GM19025 (cell line): ENCODE results near the gene LMX1B.

Source experiments
- ATAC-seq: cut with Tn5 transposase; IDR thresholded peaks from one replicate; pipeline ENCODE4 v1.9.1; 2021; ENCODE audit warnings: mild to moderate bottlenecking, low read depth, moderate library complexity; ENCODE audit not compliant: unreplicated experiment

Gene LMX1B

GRCh38 chr9:126630458-126631237 lies 16.9 kb downstream of the LMX1B start:
- ATAC-seq = no peak

GRCh38 chr9:126631254-126631653 lies 17.5 kb downstream of the LMX1B start:
- no peak for ATAC-seq

DNA sequence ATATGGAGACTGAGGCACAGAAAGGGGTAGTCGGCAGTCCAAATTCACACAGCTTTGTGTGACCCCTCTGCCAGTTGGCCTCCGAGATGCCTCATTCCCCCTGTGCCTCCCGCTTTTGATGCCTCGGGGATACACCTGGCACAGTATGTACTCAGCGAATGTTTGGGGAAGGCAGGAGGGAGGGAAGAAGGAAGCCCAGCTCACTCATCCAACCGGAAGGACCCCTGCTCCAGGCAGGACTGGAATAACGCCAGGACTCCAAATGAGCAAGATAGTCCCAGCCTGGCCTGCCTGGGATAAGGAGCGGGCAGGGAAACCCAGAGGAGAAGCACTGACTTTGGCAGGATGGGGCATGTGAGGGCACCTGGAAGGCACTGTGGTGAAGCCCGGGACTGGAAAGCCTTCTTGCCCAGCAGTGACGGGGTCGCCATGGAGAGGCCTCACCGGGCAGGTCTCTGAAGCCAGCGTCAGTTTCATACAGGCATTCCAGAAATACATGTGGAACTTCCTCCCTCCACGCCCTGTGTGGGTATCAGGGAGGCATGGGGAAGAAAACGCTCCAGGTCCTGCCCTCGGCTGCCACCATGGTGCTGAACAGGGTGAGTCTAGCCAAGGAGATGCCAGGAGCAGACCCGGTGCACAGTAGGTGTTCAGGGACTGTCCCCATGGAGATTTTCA lies 20.3 kb downstream of the LMX1B start:
- ATAC-seq = no peak

GRCh38 chr9:126635061-126635460 lies 21.3 kb downstream of the LMX1B start:
- ATAC-seq = no peak

DNA sequence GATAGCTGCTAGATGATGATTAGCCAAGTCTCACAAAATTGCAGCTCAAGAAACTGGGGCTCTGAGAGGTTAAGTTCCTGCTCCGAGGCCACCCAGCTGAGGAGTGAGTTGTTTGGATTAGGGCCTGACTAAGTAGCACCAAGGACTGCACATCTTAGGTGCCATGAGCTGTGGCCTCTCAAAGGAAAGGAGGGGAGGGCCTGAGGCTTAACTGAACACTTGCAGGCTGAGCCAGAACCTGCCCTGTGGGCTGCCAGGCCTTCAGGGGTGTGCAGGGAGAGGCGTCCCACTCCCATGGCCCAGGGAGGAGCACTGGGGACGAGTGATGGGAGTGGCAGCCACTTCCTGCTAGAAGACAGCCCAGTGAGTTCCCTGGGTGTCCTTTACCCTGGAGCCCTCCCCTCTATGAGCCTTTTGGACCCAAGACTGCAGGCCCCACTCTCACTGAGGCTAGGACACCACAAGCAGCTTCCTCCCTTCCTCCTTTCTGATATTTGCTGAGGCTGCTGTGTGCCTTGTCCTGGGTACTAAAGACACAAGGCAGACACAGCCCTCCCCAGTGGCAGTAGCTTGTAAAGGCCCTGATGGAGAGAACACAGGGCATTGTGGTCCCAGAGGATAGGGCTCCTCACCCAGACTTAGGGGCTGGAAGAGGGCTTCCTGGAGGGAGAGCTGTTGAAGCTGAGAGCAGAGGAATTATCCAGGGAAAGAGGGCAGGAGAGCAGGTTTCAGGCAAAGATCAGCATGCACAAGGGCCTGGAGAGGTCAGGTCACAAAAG lies 22.1 kb downstream of the LMX1B start:
- ATAC-seq = no peak

- no peak for ATAC-seq
These were observed 23.5 kb downstream of the LMX1B start for GRCh38 chr9:126636983-126637798.

DNA sequence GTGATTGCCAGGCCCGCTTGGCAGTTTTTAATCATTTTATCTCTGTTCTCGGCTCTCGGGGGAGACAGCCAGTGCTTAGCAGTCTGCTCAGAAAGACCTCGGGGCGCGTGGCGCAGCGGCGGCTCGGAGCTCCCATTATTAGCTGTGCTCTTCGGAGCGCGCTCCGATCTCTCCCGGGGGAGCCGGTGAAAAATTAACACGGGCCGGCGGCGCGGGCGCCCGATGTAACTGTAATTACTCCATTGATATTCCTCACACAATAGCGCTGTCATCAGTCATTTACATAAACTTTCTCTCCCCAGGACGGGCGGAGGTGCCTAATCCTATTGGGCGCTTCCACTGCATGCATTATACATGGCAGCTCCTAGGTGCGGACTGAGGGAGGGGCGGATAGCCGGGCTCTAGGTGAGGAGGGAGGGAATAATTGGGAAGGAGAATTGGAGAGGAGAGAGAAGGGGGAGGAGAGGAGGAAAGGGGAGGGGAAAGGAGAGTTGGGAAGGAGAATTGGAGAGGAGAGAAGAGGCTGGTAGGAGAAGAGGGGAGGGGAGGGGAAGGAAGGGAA lies 24.9 kb downstream of the LMX1B start:
- no peak for ATAC-seq

- ATAC-seq = no peak
These were observed 25.7 kb downstream of the LMX1B start for GRCh38 chr9:126639318-126640000.

DNA sequence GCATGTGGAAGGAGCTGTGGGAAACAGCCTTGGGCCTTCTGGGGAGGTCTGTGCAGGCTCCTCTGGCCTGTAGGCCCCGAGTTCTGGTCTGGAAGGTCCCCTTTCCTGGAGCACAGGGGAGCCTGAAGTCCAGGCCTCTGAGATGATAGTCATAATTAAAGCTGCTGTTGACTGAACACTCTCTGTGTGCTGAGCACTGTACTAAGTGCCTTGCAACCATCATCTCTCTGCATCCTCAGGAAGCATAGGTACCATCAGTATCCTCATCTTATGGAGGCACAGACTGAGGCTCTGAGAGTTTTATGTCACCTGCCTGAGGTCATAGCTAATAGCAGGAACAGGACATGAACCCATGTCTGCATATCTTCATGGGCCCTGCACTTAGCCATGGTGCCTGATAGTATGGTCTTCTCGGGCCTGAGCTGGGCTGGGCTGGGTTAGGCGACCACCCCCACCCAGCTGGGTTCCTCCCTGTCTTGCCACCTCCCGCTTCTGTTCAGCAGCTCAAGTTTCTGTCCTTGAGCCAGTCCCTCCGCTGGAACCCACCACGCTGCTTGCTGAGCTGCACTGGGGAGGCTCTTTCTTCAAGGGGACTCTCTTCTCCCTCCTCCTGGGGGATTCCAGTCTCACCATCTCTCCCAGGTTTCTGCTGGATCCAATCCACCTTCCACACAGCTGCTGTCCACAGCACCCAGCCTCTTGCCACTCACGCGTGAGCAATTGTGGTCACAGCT lies 27.6 kb downstream of the LMX1B start:
- ATAC-seq = no peak

- no peak for ATAC-seq
These were observed 28.4 kb downstream of the LMX1B start for GRCh38 chr9:126642010-126642744.

- no peak for ATAC-seq
These were observed 29.1 kb downstream of the LMX1B start for GRCh38 chr9:126642839-126643238.

DNA sequence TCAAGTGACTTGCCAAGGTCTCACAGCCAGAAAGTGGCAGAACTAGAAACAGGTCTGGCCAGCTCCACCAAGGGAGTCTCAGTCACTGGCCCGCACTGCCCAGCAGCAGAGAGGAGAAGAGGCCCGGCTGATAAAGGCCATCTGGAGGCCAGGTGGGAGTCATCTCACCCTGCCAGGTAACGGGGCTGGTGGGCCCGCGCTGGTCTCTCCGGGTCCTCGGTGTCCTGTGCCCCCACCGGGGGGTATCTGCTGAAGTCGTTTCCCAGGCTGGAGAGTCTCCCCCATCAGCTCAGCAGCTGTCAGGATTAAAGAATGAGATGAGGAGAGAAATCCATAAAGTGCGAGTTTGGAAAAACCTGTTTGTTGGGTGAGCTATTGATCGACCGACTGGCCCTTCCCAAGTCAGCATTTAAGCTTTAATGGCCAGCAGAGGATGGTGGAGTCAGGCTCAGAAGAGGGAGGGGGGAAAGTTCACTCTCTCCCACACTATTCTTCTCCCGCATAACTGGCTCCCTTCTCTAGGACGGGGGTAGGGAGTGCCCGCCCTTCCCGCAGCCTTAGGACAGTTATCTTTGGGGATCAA lies 30.3 kb downstream of the LMX1B start:
- ATAC-seq = no peak

DNA sequence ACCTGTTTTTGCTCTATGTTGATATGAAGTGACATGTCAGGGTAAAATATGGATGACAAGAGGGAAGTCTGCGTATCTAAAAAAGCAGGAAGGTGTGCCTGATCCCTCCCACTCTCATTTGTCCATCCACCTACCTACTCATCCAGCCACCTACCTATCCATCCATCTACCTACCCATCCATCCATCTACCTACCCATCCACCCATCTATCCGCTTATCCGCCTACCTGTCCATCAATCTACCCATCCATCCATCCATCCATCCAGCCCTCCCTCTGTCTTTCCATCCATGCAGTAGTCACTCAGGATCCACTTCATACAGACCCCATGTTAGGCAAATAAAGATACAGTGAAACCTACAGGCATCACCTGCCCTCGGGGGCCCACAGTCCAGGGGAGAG lies 32.4 kb downstream of the LMX1B start:
- no peak for ATAC-seq

- no peak for ATAC-seq
These were observed 34.1 kb downstream of the LMX1B start for GRCh38 chr9:126647585-126648411.

GRCh38 chr9:126649477-126649876 lies 35.7 kb downstream of the LMX1B start:
- no peak for ATAC-seq

DNA sequence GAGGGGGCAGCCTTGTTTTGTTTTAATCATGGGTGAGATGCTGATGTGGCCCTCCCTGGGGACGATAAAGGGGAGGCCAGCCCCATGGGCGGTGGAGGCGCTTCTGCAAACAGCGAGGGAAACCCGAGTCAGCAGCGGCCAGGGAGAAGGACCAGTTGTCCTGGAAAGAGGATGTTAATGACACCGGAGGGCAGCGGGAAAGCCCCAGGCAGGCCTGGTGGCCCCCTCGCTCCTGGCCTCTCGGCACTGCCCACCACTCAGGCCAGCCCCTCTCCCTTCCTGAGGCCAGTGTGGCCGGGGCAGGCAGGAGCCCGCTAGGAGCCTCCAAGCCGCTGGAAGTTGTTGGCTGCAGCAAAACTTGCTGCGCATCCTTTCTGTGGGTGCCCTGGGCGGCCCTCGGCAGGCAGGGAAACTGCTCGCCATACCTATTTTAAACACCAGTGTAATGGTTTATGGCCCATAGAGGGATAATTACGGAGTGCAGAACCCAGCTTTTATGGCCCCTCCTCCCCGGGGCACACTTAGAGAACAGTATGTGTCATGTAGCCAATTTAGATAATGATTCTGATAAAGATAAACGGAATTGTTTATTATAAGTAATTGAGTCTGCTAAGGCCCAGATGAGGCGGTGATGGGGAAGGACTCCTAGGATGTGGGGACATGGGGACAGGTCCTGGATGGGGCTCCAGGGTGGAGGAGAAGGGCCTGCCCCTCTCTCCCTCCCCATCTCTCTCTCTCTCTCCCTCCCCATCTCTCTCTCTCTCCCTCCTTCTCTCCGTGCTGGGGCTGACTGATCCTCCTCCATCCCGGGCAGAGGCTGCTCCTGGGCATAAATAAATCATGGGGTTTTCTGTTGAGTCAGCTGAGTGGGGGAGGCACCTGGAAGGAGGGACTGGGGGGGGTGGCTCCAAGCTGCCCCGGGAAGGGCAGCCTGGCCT lies 36.9 kb downstream of the LMX1B start:
- no peak for ATAC-seq
